GM19438 (cell line): ENCODE results near the gene ACTA1.
"Not testable (repeated sequence)": the region's sequence is repeated elsewhere in the genome, so short reads cannot be mapped to it uniquely, and the experiment has no call there.

Experiments
- ATAC-seq: cut with Tn5 transposase; IDR thresholded peaks from one replicate; pipeline ENCODE4 v1.9.1; 2021; ENCODE audit warnings: low read depth; ENCODE audit not compliant: unreplicated experiment

Gene ACTA1

DNA sequence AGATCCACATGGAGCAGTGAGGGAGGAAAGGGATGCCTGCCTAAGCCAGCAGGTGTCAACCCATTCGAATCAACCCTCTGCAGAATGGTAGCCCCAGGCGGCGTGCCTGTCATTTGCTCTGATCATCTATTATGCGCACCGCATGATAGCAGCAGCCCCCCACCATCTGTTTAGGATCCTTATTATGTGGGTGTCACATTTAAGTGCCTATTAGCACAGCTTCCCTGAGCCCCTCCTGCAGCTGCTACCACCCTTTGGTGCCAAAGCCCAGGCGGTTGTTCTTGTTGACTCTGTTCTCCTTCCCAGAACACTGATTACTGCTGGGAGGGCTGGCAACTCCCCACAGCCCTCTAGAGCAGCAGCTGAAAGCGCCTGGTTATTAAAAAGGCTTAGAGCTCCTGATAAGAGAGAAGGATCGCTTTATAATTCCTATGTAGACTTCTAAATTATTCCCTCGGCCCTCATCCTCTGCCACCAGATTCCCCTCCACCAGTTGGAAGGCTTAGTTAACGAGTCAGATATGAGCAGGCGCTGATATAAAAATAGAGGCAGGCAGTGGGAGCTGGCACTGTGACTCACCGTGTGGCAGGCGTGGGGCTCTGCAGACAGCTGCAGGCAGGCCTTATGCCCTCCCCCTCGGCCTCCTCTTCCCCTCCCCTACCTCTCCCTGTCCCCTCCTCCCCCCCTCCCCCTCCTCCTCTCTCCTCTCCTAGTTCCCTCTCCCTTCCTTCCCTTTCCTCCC is 23.0 kb downstream of the ACTA1 start:
- ATAC-seq: no peak

- no peak for ATAC-seq
Measured at GRCh38 chr1:229410370-229410691, 23.6 kb downstream of the ACTA1 start.

GRCh38 chr1:229409616-229410369 is 24.1 kb downstream of the ACTA1 start:
- no peak for ATAC-seq

GRCh38 chr1:229408458-229409037 is 25.3 kb downstream of the ACTA1 start:
- ATAC-seq: no peak

DNA sequence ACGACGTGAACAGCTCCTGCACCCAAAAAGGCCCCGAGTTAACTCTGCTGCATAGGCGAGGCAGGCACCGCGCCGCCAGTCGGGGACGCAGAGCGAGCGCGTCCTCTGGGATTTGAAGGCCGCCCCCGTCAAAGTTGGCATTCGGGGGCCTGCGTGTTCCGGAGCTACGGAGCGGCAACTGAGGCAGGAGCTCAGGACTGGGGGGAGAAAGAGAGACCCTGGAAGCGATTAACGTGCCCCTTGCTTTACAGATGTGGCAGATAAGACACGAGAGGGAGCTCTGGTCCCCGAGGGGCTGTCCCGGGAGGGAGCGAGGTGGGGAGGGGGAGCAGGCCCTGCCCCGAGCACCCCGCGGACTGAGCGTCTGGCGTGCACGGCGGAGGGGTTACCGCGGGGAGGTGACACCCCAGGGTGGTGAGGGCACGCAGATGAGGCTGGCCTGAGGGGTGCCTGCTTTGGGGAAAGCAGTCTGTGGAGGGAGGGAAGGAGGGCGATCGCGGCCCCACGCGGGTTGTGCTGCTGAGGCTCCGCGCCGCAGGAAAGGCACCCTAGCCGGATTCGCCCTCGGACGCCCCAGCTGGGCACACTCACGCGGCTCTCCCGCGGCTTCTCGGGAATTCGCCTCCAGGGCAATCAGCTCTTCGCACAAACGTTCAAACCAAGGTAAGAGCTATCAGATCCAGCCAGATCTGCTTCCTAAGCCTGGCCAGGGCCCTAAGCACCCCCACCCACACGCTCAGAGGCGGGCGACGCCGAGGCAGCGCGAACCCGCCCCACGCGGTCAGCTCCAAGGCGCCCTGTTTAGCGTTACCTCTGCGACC is 26.5 kb downstream of the ACTA1 start:
- ATAC-seq: no peak

DNA sequence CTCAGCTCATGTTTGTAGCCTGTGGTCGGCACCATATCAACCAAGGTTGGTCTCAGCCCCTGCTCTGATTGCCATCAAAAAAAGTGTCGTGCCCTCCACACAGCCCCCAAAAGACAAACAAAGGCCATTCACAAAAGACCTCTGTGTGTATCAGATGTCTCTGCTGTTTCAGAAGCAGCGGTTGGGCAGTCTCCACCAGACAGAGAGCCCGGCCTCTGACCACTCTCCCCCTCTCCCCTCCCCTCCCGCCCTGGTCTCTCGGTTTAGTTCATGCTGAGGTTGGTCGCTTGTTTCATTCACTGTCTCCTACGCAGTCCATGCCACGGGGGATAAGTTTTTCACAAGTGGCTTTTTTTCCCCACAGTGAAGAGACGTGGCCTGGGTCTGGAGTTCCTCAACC is 27.1 kb downstream of the ACTA1 start:
- ATAC-seq: no peak

DNA sequence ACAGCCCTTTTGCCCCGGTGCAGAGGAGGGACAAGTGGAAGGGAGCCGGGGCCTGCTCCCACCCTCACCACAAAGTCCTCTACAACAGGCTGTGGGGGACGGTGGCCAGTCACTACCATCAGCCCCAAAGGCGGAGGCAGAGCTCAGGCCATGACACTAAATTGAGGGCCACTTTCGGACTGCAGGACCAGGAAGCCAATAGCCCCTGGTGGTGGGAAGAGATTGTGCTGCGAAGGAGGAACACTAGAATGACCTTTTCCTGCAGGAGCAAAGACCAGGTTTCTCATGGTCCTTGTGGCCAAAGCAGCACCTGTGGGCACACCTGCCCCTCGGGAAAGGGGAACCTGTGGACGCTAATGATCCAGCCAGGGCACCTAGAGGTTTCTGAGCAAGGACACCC is 30.3 kb downstream of the ACTA1 start:
- ATAC-seq: no peak

- ATAC-seq: no peak
Measured at GRCh38 chr1:229402993-229403392, 30.9 kb downstream of the ACTA1 start.

- not testable (repeated sequence) for ATAC-seq
Measured at GRCh38 chr1:229402329-229402728, 31.6 kb downstream of the ACTA1 start.

GRCh38 chr1:229397762-229398161 is 36.1 kb downstream of the ACTA1 start:
- no peak for ATAC-seq

- ATAC-seq: no peak
Measured at GRCh38 chr1:229396585-229397206, 37.2 kb downstream of the ACTA1 start.

- ATAC-seq: not testable (repeated sequence)
Measured at GRCh38 chr1:229394517-229394916, 39.4 kb downstream of the ACTA1 start.

DNA sequence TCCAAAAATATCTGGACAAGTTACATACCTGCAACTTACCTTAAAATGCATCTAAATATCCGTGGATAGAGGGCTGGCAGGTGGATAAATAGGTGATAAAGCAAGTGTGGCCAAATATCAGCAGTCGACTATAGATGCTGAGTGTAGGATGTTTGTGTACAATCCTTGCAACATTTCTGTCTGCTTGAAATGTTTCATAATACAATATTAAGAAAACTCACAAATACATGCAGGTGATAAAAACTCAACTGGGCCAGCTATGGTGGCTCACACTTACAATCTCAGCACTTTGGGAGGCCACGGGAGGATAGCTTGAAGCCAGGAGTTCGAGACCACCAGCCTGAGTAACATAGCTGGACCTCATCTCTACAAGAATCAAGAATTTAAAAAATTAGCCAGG is 41.0 kb downstream of the ACTA1 start:
- ATAC-seq: no peak

DNA sequence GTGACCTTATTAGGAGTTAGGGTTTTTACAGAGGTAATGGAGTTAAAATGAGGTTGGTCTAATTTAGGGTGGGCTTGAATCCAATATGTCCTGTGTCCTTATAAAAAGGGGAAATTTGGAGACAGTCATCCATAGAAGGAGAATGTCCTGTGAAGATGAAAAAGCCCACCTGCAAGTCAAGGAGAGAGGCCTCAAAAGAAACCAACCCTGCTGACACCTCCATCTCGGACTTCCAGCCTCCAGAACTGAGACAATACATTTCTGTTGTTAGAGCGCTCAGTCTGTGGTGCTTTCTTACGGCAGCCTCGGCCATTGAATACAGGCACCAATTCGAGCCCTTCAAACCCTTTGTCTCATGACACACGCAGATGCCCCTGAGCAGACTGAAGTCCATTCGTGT is 43.8 kb downstream of the ACTA1 start:
- ATAC-seq: no peak

DNA sequence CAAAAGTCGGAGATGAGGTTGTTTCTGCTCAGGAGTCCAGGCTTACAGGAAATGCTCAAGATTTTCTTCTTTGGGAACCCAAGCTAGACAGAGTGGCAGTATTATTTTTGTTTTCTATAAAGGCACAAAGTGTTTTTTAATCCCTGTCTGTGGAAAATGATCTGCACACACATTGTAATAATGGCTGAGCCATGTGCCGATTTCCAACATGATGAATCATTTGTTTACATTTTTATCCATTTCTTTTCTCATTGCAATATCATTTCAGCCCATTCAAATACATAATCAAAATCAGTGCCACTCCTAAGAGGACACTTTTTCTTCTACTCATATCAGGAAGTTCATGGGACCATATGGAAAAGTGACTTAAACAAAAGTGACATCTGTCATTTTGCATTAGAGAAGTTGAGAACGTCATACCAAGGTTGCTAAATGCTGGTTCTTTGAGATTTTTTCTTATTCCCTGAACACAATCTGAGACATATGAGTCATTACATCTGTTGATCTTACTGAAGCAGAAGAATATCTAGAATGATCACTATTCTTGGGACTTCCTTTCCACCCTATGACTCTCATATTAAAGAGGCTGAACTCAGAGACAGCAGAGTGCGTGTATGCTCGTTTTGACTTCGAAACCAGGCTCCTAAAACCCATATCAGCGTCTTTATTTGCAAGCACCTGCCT is 44.9 kb downstream of the ACTA1 start:
- no peak for ATAC-seq

GRCh38 chr1:229385853-229386456 is 47.9 kb downstream of the ACTA1 start:
- ATAC-seq: no peak

- ATAC-seq: no peak
Measured at GRCh38 chr1:229384822-229385221, 49.1 kb downstream of the ACTA1 start.

DNA sequence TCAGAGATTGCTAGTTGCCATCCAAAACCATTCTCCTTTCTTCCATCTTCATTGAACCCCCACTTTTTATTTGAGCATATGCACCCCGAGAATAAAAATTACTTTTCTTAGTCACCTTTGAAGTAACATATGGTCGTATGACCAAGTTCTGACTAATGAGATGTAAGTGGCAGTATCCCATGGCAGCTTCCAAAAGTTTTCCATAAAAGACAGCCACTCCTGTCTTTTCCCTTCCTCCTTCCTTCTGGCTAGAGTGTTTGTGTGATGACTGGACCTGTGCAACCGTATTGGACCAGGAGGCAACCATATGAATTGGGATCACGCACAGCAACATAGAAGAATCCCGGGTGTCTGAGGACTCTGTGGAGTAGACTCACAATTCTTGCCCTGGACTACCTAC is 49.9 kb downstream of the ACTA1 start:
- no peak for ATAC-seq

DNA sequence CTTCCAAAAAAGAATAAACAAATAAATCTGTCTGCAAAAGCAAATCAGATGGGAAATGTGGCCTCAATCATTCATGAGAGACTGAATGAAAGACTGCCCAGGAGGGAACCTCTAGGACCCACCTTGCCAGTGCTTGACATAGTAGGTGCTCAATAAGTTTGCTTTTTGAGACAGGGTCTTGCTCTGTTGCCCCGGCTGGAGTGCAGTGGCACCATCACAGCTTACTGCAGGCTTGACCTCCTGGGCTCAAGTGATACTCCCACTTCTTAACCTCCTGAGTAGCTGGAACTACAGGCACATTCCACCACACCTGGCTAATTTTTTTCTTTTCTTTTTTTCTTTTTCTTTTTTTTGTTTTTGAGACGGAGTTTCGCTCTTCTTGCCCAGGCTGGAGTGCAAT is 50.7 kb downstream of the ACTA1 start:
- ATAC-seq: no peak
